ENCODE measurements around the gene LYZL1.

- TF ChIP-seq POLR2A (IDR thresholded peaks at IDR 0.05; ENCODE audit: extremely low read depth, insufficient read length) (no peak), CTCF (IDR thresholded peaks at IDR 0.05; ENCODE audit: low read depth, low read length) (no peak), MYC (IDR thresholded peaks at IDR 0.05; ENCODE audit: low read depth, low read length) (no peak), MAX (IDR thresholded peaks at IDR 0.05; ENCODE audit: low read depth, low read length) (no peak)
Observed at GRCh38 chr10:29249018-29249417, 39.9 kb upstream of the LYZL1 start.

All from NB4 (cell line).